GM19240 (cell line): Measurements from ENCODE around the gene DNAH5.
"Not testable (repeated sequence)": the region's sequence is repeated elsewhere in the genome, so short reads cannot be mapped to it uniquely, and the experiment has no call there.

Source experiments
- DNase-seq: peaks from one replicate; pipeline ENCODE4 v3.0.0; 2011; ENCODE audit warnings: low spot score; ENCODE audit not compliant: insufficient read length

The DNAH5 gene, protein sequence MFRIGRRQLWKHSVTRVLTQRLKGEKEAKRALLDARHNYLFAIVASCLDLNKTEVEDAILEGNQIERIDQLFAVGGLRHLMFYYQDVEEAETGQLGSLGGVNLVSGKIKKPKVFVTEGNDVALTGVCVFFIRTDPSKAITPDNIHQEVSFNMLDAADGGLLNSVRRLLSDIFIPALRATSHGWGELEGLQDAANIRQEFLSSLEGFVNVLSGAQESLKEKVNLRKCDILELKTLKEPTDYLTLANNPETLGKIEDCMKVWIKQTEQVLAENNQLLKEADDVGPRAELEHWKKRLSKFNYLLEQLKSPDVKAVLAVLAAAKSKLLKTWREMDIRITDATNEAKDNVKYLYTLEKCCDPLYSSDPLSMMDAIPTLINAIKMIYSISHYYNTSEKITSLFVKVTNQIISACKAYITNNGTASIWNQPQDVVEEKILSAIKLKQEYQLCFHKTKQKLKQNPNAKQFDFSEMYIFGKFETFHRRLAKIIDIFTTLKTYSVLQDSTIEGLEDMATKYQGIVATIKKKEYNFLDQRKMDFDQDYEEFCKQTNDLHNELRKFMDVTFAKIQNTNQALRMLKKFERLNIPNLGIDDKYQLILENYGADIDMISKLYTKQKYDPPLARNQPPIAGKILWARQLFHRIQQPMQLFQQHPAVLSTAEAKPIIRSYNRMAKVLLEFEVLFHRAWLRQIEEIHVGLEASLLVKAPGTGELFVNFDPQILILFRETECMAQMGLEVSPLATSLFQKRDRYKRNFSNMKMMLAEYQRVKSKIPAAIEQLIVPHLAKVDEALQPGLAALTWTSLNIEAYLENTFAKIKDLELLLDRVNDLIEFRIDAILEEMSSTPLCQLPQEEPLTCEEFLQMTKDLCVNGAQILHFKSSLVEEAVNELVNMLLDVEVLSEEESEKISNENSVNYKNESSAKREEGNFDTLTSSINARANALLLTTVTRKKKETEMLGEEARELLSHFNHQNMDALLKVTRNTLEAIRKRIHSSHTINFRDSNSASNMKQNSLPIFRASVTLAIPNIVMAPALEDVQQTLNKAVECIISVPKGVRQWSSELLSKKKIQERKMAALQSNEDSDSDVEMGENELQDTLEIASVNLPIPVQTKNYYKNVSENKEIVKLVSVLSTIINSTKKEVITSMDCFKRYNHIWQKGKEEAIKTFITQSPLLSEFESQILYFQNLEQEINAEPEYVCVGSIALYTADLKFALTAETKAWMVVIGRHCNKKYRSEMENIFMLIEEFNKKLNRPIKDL (N-terminal part only)

DNA sequence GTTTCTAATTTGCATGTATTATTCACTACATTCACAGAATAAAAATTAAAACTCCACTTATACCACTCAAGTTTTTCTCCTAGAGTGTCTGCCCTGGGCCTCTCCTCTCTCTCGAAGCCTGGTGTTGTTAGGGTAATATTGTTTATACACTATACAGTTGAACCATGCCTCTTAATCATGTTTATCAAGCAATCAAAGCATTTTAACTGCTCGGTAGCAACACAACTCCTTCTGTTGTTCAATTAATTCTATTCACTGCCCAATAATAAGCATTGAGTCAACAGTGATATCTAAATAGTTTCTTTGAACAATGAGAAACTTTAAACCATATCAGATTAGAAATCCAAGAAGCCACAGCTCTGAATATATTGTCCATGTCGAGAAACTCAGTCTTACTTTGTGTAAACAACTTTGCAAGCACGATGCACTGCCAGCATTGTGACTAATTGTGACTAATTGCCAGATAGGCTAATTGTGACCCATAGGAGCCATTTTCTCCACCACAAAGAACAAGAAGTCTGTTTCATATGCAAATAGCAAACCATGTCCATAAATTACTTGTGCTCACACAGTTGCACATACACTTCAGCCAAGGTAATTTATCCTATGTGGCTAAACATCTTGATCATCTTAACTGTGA, at the start of gene DNAH5:
DNAH5 (minus strand) TSS at position 129 of the 640 bp plus-strand sequence. CDS start 250 bp downstream, outside the sequence.
- DNase-seq, result no peak

DNA sequence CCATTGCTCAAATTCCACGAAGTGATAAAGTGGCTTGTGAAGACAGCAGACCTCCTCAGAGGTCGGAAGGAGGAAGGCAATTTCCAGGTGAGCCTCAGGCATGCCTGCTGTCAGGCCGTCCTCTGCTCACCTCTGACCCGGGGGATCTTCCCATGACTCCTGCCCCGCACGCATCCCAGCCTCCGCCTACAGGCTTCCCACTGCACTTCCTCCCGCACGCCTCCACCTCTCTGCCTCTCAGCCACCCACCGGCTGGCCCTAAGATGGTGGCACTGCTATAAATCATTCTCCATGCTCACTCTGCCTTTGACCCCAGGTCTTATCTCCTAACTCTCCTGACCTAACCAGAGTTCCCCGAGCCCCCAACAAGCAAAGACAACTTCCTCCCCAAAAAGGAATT, 49.4 kb upstream of the DNAH5 start:
- no peak for DNase-seq

DNA sequence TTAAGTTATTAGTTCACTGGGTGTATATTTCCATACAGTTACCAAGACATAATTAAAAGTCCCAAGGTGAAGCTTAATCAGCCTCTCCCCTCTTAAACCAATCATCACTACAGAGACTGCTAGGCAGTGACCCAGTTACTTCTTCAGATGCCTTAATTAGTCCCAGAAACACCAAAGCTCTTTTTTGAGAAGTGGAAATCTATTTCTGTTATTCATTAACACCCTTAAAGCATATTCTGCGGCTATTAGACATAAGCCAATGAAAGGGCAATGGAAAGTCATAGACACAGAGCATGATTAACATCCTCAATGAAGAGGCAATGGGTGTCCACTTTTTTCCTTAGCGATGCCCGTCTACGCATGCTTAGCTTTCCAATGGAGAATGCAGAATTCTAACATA, 48.3 kb upstream of the DNAH5 start:
- DNase-seq, result no peak

DNA sequence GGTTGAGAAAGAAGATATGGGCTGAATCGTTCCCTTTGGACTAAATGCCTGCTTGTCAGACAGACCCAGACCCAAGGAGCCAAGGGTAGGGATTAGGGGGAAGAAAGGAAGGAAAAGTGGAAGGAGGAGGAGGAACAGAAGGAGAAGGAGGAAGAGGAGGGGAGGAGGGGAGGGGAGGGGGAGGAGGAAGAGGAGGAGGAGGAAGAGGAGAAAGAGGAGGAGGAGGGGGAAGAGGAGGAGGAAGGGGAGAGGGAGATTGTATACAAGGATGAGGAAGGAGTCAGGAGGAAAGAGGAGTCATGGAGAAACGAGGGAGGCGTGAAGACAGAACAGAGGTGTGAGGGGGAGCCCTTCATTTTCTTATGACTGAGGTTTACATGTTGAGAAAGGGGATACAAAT, 46.9 kb upstream of the DNAH5 start:
- no peak for DNase-seq

DNA sequence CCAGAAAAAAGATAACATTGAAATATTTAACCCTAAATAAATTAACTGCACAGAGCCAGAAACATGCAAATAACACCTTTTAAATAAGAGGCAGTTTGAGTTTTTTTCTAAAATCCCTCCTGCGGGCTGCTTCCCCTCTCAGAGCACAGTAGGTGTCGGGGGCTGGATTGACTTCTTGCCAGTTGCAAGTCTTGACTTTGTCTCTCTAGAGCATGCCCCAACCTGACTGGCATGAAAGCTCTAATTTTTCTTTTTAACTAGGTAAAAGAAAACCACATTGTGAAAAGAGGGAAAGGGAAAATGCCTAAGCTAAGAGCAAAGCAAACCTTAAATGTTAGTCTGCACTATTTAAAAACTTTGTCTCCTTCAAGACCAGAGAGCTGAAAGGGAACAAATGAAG, 46.4 kb upstream of the DNAH5 start:
- no peak for DNase-seq

DNA sequence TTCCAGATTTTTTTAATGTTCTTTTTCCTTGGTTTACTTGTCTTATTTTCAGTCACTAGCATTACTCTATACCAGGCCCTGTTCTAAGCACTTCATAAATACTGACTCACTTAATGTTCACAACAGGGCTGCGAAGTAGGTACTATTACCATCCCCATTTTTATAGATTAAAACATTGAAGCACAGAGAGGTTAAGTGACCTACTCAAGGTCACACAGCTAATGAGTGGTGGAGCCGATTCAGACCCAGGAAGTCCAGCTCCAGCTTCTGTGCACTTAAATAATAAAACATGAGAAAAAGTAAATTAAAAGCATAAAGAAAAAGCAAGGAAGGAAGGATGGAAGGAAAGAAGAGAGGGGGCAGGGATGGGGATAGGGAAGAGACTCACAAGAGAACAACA, 45.3 kb upstream of the DNAH5 start:
- no peak for DNase-seq

DNA sequence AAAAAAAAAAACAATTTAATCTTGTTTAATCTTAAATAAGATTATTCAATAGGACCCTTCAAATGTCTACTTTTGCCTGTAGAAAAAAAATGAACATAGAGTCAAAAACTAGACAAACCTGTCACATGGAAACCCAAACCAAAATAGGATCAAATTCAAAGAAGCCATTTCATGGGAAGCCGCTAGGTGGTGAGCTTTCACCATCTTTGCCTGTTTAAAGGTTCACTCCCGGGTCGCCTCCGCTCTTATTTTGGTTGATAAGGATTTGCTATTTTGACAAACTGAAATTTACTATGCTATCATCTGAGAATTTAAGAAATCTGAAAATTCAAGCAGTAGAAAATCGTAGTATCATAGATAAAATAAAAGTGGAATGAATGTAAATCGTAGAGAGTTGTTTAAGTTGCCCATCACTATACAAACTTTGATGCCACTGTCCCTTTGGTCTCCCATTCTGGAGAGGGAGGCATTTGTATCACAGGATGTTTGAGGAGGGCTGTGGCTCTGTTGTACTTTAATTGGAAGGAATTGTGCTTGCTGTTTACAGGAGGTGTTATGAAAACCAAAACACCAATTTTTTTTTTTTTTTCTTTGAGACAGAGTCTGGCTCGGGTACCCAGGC, 43.5 kb upstream of the DNAH5 start:
- DNase-seq, result peak; percentile 39

DNA sequence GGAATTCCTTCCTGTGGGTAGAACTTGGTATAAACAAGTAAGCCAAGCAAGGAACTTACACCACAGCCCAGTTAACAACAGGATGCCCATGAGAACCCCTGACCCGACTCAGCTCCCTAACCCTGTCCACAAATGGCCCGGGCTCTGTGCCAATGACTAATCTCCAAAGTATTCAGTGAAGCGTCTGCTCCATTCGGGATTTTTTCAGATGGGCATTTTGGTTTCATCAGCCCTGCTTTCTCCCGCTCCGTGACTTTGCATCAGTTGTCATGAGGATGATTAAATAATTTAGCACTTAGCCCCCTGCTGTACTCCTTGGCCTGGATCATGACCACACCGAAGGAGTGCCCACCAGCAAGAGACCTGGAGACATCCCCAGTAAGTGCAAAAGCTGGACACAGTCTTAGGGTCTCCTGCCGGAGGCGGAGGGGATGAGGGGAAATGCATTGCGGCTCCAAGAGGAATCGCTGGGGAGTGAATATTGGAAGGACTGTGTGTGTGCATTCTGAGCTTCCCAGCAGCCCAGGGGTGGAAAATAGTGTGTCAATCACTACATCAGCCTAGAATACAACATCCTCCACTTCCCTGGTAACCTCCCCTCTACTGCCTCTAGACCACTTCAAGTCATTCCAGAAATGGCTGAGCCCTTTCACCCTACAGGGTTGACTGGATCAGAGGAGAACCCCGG, 41.4 kb upstream of the DNAH5 start:
- no peak for DNase-seq

DNA sequence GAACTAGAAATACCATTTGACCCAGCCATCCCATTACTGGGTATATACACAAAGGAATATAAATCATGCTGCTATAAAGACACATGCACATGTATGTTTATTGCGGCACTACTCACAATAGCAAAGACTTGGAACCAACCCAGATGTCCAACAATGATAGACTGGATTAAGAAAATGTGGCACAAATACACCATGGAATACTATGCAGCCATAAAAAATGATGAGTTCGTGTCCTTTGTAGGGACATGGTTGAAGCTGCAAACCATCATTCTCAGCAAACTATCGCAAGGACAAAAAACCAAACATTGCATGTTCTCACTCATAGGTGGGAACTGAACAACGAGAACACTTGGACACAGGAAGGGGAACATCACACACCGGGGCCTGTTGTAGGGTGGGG, 40.4 kb upstream of the DNAH5 start:
- not testable (repeated sequence) for DNase-seq

DNA sequence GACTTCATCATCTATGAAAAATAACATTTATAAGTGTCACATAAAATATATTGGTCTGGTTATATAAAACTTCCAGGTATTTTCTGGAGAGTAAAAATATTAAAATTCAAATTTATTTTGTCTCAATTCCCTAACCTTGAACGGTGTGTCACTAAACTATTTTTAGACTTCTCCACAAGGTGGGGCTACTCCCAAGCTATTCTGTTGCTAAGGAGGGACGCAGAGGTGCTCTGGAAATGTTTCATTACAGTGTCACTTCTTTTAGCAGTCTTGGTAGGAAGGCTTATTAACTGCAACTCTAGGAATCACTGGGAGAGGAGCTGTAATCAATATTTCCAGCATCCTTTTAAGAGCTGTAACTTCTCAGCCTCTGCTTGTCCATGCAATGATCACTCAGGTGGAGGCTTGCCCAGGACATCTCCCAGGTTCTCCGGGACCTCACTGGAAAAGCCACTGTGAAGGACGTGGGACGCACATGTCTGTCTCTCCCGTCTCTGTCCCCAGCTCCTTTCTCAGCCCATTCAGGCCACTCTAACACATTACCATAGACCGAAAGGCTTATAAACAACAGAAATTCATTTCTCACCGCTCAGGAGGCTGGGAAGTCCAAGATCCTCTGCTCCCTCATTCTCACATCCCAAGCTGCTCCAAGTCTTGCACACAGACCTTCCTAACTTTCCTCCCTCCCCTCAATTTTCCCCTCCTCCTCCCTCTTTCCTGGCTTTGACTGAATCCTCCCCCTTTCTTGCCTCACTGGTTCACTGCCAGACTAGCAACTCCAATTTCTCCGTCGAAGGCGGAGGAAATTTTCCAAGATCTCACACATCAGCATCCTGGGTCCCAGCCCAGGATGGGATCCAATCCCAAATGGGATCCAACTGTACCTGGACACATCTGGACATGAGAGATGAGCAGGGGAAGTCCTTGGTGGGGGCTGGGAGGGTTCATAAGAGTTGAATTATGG, 32.7 kb upstream of the DNAH5 start:
- no peak for DNase-seq

DNA sequence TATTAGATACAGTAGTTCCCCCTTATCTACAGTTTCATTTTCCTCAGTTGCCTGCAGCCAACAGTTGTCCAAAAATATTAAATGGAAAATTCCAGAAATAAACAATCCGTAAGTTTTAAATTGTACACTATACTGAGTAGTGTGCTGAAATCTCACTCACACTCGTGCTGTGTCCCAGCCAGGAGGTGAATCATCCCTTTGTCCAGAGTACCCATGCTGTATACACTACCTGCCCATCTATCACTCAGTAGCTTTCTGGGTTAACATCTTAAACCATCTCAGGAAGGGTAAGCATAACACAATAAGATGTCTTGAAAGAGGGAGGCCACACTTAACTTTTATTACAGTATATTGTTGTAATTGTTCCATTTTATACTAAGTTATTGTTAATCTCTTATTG, 31.7 kb upstream of the DNAH5 start:
- no peak for DNase-seq

DNA sequence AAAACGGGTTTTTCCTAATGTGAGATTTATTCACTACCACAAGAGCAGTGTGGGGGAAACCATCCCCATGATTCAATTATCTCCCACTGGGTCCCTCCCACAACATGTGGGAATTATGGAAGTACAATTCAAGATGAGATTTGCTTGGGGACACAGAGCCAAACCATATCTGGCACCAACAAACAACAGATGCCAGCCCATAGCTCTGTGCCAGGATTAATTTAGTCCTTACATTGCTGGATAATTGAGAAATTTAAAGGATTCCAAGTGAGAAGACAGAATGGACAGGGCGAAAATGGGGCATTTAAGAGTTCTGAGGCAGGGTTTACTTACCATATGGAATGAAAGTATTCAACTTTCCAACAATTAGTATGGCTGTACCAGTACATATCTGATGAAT, 30.8 kb upstream of the DNAH5 start:
- DNase-seq, result no peak

DNA sequence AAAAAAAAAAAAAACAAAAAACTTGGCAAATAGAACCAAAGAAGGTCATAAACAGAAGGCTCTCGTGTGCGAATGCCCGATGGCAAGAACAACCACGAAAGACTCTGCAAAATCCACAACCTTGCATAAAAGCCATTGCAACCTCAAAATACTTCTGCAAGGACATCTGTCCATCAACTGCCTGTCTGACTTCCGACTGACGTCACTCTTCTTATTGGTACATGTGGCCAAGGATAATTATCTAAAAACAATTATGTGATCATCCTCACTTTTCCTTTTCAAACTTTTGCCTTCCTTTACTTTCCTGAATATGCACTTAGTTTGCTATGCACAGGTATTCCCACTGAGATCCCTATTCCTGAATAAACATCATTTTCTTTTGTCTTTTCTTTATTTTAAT, 29.2 kb upstream of the DNAH5 start:
- no peak for DNase-seq

DNA sequence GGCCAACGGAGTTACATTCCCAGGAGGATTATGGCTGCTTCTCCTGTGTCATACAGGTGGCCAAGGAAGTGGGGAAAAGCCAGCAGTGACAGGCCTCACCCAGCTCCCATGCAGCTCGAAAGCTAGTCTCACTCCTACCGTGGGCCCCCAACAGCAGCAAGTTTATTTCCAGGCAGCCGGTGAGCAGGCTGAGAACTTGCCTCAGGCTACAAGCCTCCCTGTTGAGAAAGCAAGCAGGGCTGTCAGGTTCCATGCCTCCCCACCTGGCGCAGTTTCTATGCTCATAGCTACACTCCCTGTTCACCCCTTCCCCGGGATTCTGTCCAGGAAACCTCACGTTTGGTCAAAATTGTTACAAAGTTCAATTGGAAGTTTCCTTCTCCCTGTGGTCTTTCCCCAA, 27.5 kb upstream of the DNAH5 start:
- DNase-seq, result no peak

DNA sequence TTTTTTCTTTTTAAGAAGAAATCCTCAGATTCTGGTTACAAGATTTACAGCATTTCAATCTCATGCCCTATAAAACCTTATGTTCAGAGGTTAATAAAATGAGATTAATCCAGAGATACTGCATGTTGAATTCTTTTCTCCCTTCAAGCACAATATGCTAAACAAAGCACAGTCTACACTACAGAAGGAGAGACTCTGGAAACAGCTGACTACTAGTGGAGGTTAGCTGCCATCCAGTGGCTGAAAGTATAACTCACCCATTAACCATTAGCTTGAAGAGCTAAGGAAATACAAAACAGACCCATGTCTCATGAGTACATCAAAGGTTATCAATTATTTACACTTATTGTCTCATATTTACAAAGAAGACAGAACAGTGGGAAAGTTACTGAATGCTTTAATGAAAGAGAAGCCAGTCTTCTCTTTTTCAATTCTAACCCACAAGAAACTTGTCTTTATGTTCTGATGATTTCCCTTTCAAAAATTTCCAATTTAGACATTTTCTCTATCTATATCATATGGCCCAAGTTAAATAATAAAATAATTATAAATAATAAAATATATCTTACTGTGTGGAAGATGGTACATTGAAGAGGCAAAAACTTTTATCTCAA, 12.7 kb upstream of the DNAH5 start:
- DNase-seq, result no peak

DNA sequence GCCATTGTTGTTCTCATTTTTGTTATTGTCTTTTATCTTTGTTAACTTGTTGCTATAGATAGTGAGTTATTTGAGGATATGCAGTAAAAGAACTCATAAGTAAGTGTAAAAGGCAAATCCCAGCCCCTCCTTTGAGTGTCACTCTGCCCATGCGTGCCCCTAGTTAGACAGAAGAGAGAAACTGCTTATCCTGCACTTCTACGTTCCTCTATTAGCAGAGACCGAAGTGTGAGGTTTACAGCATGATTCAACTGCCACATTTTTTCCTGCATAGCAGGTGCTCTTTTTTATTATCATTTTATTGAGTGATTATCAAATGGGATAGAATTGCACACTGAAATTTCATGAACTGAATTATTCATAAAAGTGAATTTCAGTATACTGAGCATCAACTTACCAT, 12.0 kb upstream of the DNAH5 start:
- no peak for DNase-seq

DNA sequence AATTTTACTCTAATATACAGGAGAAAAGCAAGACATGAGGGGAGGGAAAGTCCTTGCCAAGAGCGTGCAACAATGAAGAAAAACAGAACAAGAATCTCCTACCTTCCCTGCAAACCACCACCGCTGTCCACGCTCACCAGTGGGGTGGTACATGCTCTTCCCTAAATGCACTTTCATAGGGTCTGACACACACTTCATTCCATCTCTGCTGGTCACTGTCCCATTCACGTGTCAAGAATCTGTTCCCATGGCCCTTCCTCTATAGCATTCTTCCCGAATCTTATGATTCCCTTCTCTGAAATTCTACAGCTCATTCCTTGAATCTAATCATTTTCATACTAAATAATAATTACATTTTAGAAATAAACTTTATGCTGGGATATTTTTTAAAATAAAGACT, 11.4 kb upstream of the DNAH5 start:
- no peak for DNase-seq

DNA sequence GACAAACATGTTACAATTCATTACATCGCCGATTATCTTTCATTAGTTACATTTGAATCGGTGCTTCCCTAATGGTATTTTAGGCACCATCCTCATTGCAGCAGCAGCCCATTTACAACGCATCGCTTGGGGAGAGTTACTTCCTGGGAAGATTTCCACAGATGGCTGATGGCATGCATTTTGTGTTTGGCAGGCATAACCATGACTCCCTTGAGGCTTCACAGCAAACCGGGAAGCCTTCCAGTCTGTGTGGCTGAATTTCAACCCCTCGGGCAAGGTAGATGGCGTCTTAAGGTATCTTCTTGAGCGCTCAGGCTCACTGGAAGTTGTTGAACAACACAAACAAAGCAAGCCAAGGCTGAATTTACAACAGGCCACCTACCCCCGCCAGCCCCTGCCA, 1.6 kb upstream of the DNAH5 start:
- DNase-seq, result no peak

DNA sequence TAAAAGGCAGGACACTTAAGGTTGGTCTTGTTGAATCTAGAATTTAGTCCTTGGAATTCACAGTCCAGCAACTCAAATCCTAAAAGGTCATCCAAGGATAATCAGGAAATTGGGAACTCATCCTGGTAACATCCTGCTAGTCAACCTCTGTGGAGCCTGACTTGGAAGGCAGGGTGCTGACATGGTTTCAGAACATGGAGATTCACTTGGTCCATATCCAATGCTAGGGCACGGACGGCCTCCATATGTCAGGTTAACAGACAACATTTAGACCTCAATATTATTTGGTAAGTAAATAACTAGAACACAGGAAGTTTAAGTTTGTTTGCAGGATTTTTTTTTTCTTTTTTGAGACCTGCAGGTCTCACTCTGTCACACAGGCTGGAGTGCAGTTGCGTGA, 783 bp upstream of the DNAH5 start:
- DNase-seq, result no peak
